GM19455 (cell line): Measurements from ENCODE around the gene FAM114A2.
"Not testable (repeated sequence)": the region's sequence is repeated elsewhere in the genome, so short reads cannot be mapped to it uniquely, and the experiment has no call there.

Experiments used
- ATAC-seq: cut with Tn5 transposase; IDR thresholded peaks from one replicate; pipeline ENCODE4 v1.9.1; 2021; ENCODE audit not compliant: unreplicated experiment

Gene FAM114A2

GRCh38 chr5:154049636-154050035 is 10.9 kb upstream of the FAM114A2 start:
- ATAC-seq, result no peak

- ATAC-seq, result no peak
These were observed 8.6 kb upstream of the FAM114A2 start for GRCh38 chr5:154047324-154047723.

GRCh38 chr5:154046486-154046885 is 7.8 kb upstream of the FAM114A2 start:
- ATAC-seq, result no peak

GRCh38 chr5:154044581-154044980 is 5.9 kb upstream of the FAM114A2 start:
- no peak for ATAC-seq

GRCh38 chr5:154044099-154044498 is 5.4 kb upstream of the FAM114A2 start:
- ATAC-seq, result no peak

- ATAC-seq, result no peak
These were observed 4.1 kb upstream of the FAM114A2 start for GRCh38 chr5:154042766-154043165.

GRCh38 chr5:154039458-154039829 is 734 bp upstream of the FAM114A2 start:
- no peak for ATAC-seq

- peak; percentile 63 for ATAC-seq
These were observed 426 bp downstream of the FAM114A2 start for GRCh38 chr5:154038261-154038706.

- no peak for ATAC-seq
These were observed 3.8 kb downstream of the FAM114A2 start for GRCh38 chr5:154034944-154035343.

- no peak for ATAC-seq
These were observed 6.7 kb downstream of the FAM114A2 start for GRCh38 chr5:154031937-154032489.

- ATAC-seq, result no peak
These were observed 12.8 kb downstream of the FAM114A2 start for GRCh38 chr5:154025951-154026350.

- ATAC-seq, result not testable (repeated sequence)
These were observed 19.8 kb downstream of the FAM114A2 start for GRCh38 chr5:154018919-154019318.

- no peak for ATAC-seq
These were observed 23.5 kb downstream of the FAM114A2 start for GRCh38 chr5:154015071-154015693.

GRCh38 chr5:154010660-154011059 is 28.1 kb downstream of the FAM114A2 start:
- no peak for ATAC-seq

GRCh38 chr5:154005648-154006047 is 33.1 kb downstream of the FAM114A2 start:
- ATAC-seq, result no peak

- no peak for ATAC-seq
These were observed 36.1 kb downstream of the FAM114A2 start for GRCh38 chr5:154002511-154003020.

- no peak for ATAC-seq
These were observed 36.6 kb downstream of the FAM114A2 start for GRCh38 chr5:154002093-154002492.

GRCh38 chr5:154000703-154001102 is 38.0 kb downstream of the FAM114A2 start:
- ATAC-seq, result no peak

- ATAC-seq, result no peak
These were observed 38.7 kb downstream of the FAM114A2 start for GRCh38 chr5:153999995-154000394.

- no peak for ATAC-seq
These were observed 39.9 kb downstream of the FAM114A2 start for GRCh38 chr5:153998768-153999167.

GRCh38 chr5:153998010-153998409 is 40.7 kb downstream of the FAM114A2 start:
- no peak for ATAC-seq

- ATAC-seq, result no peak
These were observed 47.5 kb downstream of the FAM114A2 start for GRCh38 chr5:153991168-153991567.

GRCh38 chr5:153988510-153988909 is 50.2 kb downstream of the FAM114A2 start:
- no peak for ATAC-seq
